GM21526 (cell line): ENCODE measurements around the gene WNT16.
"Not testable (repeated sequence)": the region's sequence is repeated elsewhere in the genome, so short reads cannot be mapped to it uniquely, and the experiment has no call there.

Experiments used
- ATAC-seq: cut with Tn5 transposase; IDR thresholded peaks from one replicate; pipeline ENCODE4 v1.9.1; 2021; ENCODE audit warnings: moderate library complexity; ENCODE audit not compliant: unreplicated experiment, low FRiP score

WNT16 gene

GRCh38 chr7:121305109-121305508 is 23.7 kb upstream of the WNT16 start:
- ATAC-seq, result no peak

- ATAC-seq, result no peak
Measured at GRCh38 chr7:121306565-121306964, 22.2 kb upstream of the WNT16 start.

GRCh38 chr7:121307021-121307574 is 21.7 kb upstream of the WNT16 start:
- no peak for ATAC-seq

- no peak for ATAC-seq
Measured at GRCh38 chr7:121313220-121313792, 15.5 kb upstream of the WNT16 start.

GRCh38 chr7:121313793-121314676 is 14.8 kb upstream of the WNT16 start:
- peak; percentile 98 for ATAC-seq

- ATAC-seq, result not testable (repeated sequence)
Measured at GRCh38 chr7:121315170-121315569, 13.6 kb upstream of the WNT16 start.

GRCh38 chr7:121322460-121322859 is 6.3 kb upstream of the WNT16 start:
- ATAC-seq, result no peak

GRCh38 chr7:121323515-121324302 is 5.1 kb upstream of the WNT16 start:
- ATAC-seq, result no peak

GRCh38 chr7:121327671-121328070 is 1.1 kb upstream of the WNT16 start:
- no peak for ATAC-seq

- peak; percentile 68 for ATAC-seq
Measured at GRCh38 chr7:121329191-121330052, 622 bp downstream of the WNT16 start.

- peak; percentile 36 for ATAC-seq
Measured at GRCh38 chr7:121330053-121330833, 1.4 kb downstream of the WNT16 start.

- no peak for ATAC-seq
Measured at GRCh38 chr7:121331048-121331447, 2.2 kb downstream of the WNT16 start.

GRCh38 chr7:121331574-121331973 is 2.8 kb downstream of the WNT16 start:
- no peak for ATAC-seq

- no peak for ATAC-seq
Measured at GRCh38 chr7:121334376-121334775, 5.6 kb downstream of the WNT16 start.

- ATAC-seq, result no peak
Measured at GRCh38 chr7:121334875-121335648, 6.3 kb downstream of the WNT16 start.

GRCh38 chr7:121336579-121336978 is 7.8 kb downstream of the WNT16 start:
- ATAC-seq, result no peak

- no peak for ATAC-seq
Measured at GRCh38 chr7:121337398-121337797, 8.6 kb downstream of the WNT16 start.

- no peak for ATAC-seq
Measured at GRCh38 chr7:121339082-121339481, 10.3 kb downstream of the WNT16 start.

- no peak for ATAC-seq
Measured at GRCh38 chr7:121341933-121342332, 13.1 kb downstream of the WNT16 start.
